Stimulated activated CD8-positive, alpha-beta memory T cell treated with anti-CD3 and anti-CD28 coated beads, Interleukin-4, amount 100 ng/mL, for 4 hours (primary cell): ENCODE data around the gene GLRX3.
"Not testable (repeated sequence)": the region's sequence is repeated elsewhere in the genome, so short reads cannot be mapped to it uniquely, and the experiment has no call there.

Source experiments
- DNase-seq, 2 donors: peaks; one replicate each; pipeline ENCODE4 v3.0.0-alpha.2; 2020; ENCODE audit warnings: low read depth in 2 of 2, low spot score in 1 of 2

The GLRX3 gene

DNA sequence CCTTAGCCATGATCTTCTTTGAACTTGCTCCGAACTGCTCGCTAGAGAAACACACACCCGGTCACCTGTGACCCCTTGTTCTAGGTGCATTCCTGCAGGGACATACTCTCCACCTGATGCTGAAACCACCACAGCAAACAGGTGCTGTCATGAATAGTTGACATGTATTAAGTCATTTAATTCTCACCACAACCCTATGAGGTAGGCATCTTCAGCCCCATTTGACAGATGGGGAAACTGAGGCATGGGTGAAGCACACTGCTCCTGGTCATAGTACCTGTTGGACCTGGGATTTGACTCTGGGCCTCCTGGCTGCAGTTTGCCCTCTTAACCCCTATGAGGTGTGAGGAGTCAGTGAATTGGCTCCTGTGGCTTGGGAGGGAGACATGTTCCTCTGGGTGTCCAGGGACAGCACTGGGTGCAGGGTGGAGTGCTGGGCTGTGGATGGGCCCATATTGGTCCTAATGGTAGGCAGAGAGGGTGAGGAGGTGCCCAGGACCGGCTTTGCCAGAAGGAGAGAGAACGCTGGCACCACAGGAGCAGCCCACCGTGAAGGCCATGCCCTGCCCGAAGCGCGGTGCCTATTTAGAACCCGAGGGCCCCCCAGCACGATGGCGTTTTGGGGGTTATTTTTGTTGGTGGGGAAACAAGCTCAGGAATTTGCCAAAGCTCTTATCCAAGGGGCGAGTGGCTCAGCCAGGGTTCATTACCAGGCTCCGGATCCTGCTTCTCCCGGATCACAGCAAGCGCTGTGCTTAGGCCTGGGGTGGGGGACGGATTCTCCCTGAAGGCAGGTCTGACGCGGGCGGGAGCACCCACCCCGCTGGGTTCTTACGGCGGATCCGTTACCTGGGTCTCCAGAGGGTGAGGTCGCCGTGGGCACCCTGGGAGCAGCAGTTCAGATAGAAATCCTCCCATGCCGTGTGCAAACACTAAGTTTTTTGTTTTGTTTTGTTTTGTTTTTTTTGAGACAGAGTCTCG lies 52.3 kb downstream of the GLRX3 start:
- DNase-seq: no peak

DNA sequence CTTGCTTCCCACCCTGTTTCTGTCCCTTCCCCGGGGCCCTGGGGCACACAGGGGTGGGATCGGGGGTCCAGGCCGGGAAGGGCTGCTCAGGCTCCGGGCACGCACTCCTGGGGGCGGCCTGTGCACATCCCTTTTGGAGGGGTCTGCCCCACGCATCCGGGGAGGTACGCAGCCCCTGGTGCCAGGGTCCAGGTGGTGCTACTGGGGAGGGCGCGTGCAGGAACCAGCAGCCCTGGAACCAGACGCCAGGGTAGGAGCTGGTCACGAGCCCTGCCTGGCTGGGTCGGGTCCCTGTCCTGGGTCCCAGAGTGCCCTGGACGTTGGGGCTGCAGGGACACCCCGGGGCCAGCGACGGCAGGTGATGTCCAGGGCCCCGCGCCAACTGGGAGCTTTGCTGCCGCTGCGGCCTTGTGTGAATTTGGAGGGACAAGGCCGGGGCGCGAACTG lies 53.4 kb downstream of the GLRX3 start:
- no peak for DNase-seq

GRCh38 chr10:130190055-130190736 lies 54.0 kb downstream of the GLRX3 start:
- DNase-seq: peak; percentile 67 to 87

DNA sequence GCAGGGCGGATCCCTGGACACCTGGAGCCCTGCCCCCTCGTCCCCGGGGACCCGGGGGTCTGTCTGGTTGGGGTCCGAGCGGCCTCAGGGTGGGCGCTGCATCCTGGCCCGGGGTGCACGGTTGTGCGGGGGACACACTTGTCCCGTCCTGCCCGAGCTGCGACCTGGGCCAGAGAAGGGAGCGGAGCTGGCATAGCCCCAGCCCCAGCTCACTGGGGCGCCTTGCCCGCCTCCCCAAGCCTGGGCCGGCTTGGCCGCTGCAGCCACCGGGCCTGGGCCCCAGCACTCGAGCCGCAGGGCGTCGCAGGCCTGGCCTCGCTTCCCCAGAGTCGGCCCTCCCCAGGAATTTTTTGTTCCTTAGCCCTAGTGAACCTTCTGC lies 54.5 kb downstream of the GLRX3 start:
- no peak for DNase-seq

- no peak for DNase-seq
These were observed 55.2 kb downstream of the GLRX3 start for GRCh38 chr10:130191380-130191779.

DNA sequence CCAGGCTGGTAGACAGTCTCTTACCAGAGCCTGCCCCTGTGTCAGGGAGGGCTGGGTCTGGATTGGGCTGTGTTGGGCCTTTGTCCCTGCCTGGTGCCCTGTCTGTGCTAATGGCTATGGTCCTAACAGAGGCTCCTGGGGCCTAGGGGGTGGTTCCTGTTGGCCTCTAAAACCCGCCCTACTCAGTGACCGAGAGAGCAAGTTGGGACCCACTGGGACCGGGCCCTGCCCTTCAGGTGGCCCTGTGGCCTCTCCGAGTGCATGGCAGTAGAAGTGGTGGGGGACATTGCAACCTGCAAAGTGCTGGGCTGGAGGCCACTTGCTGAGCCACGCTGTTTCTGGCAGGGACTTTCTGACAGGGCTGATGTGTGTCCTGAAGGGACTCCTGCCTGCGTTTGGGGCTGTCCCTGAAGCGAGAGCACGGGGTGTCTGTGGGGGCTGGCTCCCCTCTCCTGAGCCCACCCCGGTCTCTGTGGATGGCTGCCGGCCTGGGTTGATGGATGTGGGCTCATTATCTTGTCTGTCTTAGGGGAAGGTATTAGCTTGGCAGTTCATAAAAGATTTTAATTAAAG lies 56.2 kb downstream of the GLRX3 start:
- no peak for DNase-seq

GRCh38 chr10:130193033-130193432 lies 56.8 kb downstream of the GLRX3 start:
- DNase-seq: no peak

DNA sequence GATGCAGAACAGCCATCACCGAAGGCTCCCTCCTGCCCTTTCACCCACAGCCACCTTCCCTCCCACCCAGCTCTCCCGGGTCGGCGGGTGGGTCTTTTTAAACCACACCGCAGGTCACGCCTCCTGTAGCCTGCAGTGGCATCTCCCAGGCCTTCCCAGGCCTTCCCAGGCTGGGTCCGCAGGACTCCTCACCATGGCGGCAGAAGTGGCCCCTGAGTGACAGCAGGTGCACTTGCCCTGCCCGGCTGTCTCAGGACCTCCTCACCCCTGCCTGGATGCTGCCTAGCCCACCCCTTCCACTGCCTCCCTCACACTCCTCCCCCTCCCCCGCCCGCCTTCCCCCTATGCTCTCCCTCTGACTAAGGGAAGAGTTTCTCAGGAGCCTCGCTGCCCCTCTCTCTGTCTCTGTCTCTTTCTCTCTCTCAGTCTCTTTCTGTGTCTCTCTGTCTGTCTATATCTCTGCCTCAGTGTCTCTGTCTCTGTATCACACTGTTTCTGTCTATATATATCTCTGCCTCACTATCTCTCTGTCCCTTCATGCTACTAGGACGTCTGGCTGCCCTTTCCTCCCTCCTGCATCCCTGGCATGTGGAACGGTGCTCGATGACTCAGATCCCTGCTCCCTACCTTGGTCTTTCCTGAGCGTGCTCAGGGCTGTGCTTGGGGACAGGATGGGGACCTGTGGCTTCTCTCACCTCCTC lies 57.5 kb downstream of the GLRX3 start:
- no peak for DNase-seq

DNA sequence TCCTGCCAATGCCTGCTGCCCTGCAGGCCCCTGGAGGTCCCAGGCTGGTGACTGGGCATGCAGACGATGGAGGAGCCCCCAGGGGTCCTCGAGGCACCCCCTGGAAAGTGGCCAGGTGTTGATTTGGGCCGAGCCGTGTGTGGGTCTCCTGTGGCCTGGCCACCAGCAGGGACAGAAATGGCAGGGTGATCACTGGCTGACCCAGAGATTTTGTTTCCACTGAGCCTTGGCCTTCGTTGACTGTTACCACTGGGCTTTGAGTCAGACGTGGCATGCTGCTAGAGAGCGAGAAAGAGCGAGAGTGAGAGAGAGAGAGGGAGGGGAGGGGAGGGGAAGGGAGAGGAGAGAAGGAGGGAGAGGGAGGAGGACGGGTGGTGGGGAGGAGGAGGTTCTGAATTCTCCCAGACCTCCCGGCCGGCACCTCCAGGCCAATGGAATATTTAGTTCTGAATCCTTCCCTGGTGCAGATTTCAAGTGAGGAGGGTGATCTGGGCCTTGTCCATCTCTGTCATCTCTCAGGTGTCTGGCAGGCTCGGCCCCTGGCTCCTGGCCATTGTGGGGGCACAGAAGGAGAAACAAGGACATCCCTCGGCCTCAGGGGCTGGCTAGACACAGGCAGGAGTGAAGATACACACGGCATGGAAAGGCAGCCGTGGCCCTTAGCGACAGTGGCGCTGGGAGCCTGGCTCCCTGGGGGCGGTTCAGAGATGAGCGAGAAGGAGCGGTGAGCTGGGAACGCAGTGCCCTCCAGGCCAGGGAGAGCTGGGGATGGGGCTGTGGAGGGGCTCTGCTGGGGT lies 58.2 kb downstream of the GLRX3 start:
- no peak for DNase-seq

GRCh38 chr10:130194991-130195645 lies 58.9 kb downstream of the GLRX3 start:
- DNase-seq: no peak

DNA sequence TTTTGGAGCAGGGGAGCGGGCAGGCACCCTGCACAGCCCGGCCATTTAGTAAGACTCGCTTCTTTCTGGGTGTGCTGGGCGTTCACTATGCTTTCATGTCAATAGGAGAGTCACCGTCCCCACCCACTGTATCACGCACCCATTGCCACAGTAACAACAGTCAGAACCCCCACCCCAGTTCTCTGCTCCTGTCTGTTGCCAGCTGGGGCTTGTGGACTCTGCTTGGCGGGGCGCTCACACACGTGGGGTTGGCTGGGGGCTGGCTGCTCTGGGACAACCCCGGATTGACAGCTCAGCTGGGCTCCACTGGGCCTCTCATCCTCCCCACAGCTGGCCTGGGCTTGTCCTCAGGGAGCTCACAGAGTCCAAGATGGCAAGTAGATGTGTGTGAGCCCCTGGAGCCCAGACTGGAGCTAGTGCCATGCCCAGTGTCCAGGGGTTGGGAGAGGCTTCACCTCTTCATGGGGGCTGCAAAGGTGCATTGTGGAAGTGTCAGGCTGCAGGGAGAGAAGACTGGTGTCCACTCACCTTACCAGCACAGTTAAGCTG lies 59.6 kb downstream of the GLRX3 start:
- no peak for DNase-seq

DNA sequence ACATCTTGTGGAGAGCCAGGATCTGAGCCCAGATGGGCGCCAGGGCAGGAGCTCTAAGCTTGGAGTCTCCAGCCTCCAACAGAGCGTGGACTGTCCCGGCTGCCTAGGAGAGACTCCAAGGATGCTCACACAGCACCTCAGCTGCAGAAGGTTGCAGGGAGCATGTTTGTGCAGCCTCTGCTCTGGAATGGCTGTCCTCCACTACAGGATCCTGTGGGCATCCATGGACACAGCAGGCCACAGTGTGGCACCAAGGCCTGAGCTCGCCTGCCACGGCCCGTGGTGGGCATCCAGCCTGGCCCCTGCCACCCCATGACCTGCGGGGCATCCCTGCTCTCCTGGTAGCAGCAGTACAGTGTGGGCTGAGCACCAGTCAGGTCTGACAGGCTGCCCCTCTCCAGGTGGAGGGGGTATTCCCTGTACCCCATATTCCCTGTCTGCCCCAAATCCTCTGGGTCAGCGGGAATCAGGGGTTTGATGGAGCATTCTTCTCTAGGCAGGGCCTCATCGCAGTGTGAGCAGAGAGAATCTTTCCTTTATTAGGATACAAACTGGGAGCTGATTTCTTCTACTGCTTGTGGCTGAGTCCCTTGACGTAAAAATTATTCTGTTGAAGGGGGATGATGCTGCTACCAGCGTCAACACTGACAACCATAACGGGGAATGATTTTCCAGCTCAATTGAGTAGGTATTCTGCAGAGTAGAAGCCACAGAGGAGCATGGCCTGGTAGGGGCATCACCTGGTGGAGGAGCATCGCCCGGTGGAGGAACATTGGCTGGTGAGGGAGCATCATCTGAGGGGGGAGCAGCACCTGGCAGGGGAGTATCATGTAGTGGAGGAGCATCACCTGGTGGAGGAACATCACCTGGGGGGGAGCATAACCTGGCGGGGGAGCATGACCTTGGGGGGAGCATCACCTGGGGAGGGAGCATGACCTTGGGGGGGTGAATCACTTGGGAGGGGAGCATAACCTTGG lies 60.6 kb downstream of the GLRX3 start:
- no peak for DNase-seq

DNA sequence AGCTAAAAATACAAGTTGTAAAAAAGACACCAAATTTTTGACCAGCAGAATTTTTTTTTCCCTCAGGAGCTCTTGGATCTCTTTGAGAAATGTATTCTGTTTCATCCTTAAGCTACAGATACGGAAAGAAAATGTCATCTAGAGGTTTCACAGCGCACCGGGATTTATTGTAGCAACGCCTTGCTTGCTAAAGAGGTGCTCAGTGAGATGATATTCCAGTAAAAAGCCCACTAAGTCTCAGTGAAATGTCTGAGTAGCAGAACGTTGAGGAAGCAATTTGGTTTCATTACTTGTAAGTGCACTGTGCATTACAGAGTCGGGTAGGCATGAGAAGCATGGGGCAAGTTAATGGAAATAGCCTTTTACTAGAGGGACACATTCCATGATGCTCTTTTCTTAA lies 62.5 kb downstream of the GLRX3 start:
- no peak for DNase-seq

GRCh38 chr10:130200179-130201042 lies 64.2 kb downstream of the GLRX3 start:
- DNase-seq: no peak

DNA sequence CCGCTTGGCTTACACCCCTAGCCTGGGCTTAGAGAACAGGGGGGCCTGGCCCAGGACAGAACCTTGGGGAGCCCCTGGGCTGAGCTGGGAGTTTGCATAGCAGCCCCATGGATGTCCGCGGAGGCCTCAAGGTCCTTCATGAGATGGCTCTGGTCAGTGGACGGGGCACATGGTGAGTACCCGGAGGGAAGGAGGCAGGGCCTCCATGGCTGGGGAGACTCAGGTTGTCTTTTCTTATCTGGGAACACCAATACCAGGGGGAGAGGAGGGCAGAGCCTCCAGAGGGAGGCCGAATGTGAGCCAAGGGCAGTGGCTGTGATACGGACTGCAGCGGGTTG lies 64.8 kb downstream of the GLRX3 start:
- no peak for DNase-seq

GRCh38 chr10:130202150-130202549 lies 66.0 kb downstream of the GLRX3 start:
- not testable (repeated sequence) for DNase-seq

- DNase-seq: no peak
These were observed 66.9 kb downstream of the GLRX3 start for GRCh38 chr10:130202984-130203621.
